HTR-8/SVneo (cell line): ENCODE results near the gene SSBP3.
"Not testable (repeated sequence)": the region's sequence is repeated elsewhere in the genome, so short reads cannot be mapped to it uniquely, and the experiment has no call there.

Experiments used
- DNase-seq: peaks from one replicate; pipeline ENCODE4 v3.0.0; 2011; ENCODE audit warnings: low spot score, mixed read lengths; ENCODE audit not compliant: insufficient read length
- FAIRE-seq: peaks from 2 replicates; lab custom pipeline; 2011; peaks lifted over from hg19 to GRCh38; lab: Jason Lieb, UNC

Gene SSBP3

GRCh38 chr1:54212872-54213271, 193.3 kb downstream of the SSBP3 start:
- FAIRE-seq = no peak
- DNase-seq = no peak

DNA sequence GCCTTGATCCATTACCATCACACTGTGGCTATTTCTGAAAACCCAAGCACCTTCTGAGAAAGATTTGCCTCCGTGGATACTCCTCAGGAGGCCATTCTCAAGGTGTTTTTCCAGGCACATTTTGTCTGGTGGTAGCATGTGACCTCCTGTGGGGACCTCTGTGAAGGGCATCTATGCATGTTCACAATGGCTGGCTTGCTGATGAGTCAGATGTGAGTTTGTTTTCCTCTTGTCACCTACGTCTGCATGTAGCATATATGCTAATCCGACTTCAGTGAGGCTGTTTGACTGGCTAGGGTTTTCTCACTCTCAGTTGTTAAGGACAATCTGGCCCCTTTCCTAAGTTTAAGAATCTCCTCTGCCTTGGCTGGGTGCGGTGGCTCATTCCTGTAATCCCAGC, 198.3 kb downstream of the SSBP3 start:
- not testable (repeated sequence) for FAIRE-seq, DNase-seq

DNA sequence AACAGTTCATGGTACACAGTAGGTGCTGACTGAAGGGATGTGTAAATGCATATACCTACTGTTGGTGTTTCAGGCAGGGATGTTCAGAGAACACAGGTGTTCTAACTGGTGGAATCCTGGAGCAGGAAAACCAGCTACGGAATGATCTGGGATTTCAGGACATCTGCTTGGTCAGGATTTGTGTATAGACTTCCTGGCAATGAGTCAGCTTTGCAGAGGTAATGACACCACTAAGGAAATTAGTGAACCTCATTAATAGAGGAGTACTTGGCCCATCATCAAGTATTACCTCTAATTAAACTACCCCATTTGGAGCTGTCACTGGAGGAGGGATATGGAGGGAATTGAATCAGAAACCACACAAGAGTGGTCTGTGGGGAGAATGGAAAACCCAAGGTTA, 198.9 kb downstream of the SSBP3 start:
- no peak for DNase-seq
- FAIRE-seq = no peak

DNA sequence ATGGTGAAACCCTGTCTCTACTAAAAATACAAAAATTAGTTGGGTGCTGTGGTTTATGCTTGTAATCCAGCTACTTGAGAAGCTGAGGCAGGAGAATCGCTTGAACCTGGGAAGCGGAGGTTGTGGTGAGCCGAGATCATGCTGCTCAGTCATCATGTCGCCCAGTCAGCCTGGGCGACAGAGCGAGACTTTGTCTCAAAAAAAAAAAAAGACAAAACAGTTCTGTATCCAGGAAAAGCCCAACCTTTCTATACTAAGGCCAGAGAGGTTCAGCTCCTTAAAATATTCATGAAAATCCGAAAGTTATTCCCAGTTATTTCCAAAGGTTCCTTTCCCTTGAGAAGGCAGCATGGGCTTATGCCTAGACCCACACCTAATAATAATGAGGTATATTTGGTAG, 202.0 kb downstream of the SSBP3 start:
- no peak for FAIRE-seq
- no peak for DNase-seq

DNA sequence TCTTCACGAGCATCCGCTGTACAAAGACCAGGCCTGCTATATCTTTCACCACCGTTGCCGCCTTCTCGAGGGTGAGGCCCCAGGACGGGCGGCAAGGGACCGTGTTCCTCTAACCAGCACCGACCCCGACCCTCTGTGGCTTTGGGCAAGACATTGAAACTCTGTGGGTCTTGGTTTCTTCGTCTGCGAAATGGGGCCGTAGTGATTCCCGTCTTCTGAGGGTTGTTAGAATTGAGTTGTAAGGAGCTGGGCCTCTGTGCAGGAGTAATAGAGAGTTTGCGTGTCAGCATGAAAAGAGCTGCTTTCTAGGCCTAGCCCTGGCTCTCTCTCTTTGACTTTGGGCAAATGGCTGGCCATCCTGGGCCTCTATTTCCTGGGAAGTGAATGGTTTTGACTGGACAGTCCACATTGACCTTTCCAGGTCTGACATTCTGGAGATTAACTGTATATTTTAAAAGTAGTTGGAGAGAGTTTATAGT, 205.6 kb downstream of the SSBP3 start:
- DNase-seq (no peak), FAIRE-seq (no peak)

- DNase-seq = peak; percentile 98
- peak; percentile 86 for FAIRE-seq
These were observed 206.3 kb downstream of the SSBP3 start, which contains the start of the genes CYB5RL and MRPL37 for GRCh38 chr1:54199765-54200518. Gene CYB5RL (minus strand): TSS chr1:54200030. CDS start chr1:54195616, 4,414 bp downstream. Gene MRPL37 (plus strand): TSS chr1:54200167. CDS start chr1:54200244, 77 bp downstream.

DNA sequence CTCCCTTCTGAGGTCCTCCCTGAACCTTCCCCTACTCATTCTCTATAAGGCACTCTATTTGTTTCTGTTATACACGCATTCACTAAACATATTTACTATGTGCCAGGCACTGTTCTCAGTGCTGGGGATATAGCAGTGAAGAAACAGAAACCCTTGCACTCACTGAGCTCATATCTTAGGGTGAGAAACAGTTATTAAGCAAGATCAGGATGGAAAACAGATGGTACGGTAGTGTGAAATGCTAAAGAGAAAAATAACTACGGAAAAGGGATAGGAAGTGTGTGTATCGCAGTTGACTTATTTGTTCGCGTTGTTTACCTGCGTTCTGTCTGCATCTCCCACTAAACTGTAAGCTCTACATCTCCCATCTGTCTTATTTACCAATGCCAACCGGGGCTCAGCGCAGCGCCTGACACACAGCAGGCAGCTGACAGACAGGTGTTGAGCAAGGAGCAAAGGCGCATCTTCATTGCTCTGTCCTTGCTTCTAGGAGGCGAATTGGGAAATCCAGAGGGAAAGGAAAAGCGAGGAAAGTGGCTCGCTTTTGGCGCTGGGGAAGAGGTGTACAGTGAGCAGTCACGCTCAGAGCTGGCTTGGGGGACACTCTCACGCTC, 206.9 kb downstream of the SSBP3 start:
- DNase-seq (peak; percentile 12), FAIRE-seq (no peak)

- DNase-seq (no peak), FAIRE-seq (no peak)
These were observed 212.7 kb downstream of the SSBP3 start for GRCh38 chr1:54193453-54193852.

DNA sequence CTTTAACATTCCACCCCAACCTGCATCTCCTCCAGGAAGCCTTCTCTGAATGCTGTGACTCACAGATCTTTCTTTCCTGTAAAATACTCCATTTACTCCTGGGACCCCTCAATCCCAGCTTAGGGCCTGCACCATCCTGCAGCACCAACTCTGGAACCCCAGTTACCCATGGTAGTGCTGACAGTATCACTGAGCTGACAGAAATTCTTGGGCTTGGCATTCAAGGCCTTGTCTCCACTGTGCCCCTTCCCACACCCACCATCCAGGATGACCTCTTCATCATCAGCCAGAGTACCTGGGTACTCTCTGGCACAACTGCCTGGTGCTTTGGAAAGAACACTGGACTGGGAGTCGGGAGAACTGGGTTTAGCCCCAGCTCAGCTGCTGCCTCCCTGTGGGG, 214.7 kb downstream of the SSBP3 start:
- FAIRE-seq (no peak), DNase-seq (no peak)

DNA sequence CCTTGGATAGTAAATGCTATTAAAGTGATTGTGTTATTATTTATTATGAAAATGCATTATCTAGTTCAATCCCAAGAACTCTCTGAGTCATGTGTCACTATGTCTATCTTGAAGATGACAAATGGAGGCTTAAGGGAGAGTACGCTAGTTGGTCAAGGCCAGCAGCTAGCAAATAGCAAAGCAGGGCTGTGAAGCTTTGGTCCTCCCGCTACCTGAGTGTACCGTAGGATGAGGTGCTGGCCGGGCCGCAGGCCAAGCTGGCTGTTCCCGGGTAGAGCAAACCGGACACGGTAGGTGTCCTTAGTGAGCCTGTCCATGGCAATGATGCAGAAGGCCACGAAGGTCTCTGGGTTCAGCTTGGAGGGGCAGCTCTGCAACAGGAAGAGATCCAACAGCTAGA, 215.7 kb downstream of the SSBP3 start:
- DNase-seq (no peak), FAIRE-seq (no peak)

DNA sequence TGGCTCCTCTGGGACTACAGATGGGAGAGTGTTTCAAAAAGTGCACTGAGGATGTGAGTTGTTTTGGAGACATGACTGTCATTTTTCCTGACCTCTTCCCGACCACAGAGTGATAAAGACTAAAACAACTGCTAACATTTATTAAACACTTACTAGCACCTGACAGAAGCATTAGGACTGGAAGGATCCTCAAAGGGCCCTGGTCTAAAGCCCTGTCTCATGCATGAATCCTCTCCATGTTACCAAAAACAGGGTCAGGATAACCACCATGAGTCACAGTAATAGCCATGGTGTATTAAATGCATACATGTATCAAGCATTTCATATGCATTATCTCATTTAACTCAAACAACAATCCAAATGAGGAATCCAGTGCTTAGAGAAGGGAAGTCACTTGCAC, 217.9 kb downstream of the SSBP3 start:
- FAIRE-seq (no peak), DNase-seq (no peak)

DNA sequence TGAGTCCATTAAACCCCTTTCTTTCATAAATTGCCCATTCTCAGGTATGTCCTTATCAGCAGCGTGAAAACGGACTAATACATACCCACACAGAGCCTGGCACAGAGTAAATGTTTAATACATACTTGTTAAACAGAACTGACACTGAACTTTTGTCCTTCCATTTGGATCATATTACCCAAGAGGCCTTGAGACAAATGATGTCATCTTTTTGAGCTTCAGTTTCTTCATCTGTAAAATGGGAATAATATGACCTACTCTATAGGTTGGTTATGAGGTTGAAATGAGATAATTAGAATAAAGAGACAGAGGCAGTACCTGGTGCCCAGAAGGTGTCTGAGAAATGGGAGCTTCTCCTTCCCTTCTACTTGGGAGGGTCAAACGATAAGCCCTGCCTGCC, 220.1 kb downstream of the SSBP3 start:
- DNase-seq (no peak), FAIRE-seq (no peak)

GRCh38 chr1:54180701-54181360, 225.4 kb downstream of the SSBP3 start:
- FAIRE-seq = no peak
- DNase-seq = no peak

- FAIRE-seq (no peak), DNase-seq (no peak)
These were observed 227.7 kb downstream of the SSBP3 start for GRCh38 chr1:54178296-54179070.

DNA sequence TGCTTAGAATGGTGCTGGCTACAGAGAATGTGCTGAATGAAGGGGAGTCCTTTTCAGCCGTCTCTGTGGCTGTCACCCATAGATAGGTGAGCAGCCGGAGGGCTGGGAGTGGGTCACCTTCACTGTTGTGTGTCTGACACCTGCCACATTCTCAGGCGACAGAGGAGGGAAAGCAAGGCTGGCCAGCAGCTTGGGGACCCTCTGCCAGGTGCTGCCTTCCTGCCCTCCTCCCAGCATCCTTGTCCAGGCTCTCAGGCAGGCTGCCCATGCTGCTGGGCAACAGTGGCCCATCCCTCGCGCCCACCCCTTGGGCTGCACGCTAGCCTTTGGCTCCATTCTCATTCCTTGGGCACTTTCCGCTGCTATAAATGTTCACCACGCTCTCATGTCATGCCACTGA, 228.5 kb downstream of the SSBP3 start:
- FAIRE-seq (no peak), DNase-seq (no peak)

DNA sequence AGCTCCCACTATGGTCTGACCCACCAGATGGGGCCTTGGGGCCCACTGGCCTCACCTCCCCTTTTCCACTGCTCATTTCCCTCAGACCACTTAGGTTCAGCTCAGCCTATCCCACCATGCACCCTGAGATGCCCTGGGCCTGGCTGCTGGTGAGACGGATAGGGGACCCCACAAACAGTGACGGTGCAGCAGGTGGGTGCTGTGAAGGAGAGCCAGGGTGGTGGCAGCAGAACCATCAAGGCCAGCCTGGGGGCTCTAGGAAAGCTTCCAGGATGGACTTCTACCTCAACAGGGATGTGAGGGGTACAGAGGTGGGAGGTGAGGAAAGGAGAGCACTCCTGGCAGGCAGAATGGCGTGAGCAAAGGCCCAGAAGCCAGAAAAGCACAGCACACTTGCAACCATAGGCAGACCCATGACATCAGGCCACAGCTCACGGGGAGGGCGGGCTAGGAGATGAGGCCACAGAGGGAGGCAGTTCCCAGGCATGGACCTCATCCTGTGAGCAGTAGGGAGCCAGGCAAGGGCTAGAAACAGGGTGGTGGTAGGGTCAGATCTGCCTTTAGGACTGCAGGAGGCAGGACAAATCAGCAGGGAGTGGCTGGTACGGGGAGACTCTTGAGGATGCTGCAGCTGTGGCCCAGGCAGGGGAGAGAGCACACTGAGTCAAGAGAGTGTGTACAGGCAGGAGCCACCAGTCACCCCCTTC, 229.4 kb downstream of the SSBP3 start:
- FAIRE-seq = no peak
- DNase-seq = no peak
